Activated CD4-positive, alpha-beta T cell treated with anti-CD3 and anti-CD28 coated beads, Interleukin-2, Interleukin-4, amounts not matched to agents 100 ng/mL and 50 ng/mL, durations not matched to agents 16 hours and 8 hours (primary cell): Measurements from ENCODE around the gene MPHOSPH6.
"Not testable (repeated sequence)": the region's sequence is repeated elsewhere in the genome, so short reads cannot be mapped to it uniquely, and the experiment has no call there.

Source experiments
- DNase-seq: peaks from one replicate; pipeline ENCODE4 v3.0.0-alpha.2; 2020; ENCODE audit warnings: low spot score

Gene MPHOSPH6

GRCh38 chr16:82169861-82170845 lies at the start of gene MPHOSPH6:
MPHOSPH6 (minus strand) TSS chr16:82170224; CDS start chr16:82170175, 49 bp downstream.
- DNase-seq: peak; percentile 87

- DNase-seq: no peak
These were observed 49.3 kb upstream of the MPHOSPH6 start for GRCh38 chr16:82219298-82219697.

- not testable (repeated sequence) for DNase-seq
These were observed 39.3 kb upstream of the MPHOSPH6 start for GRCh38 chr16:82209314-82209713.

DNA sequence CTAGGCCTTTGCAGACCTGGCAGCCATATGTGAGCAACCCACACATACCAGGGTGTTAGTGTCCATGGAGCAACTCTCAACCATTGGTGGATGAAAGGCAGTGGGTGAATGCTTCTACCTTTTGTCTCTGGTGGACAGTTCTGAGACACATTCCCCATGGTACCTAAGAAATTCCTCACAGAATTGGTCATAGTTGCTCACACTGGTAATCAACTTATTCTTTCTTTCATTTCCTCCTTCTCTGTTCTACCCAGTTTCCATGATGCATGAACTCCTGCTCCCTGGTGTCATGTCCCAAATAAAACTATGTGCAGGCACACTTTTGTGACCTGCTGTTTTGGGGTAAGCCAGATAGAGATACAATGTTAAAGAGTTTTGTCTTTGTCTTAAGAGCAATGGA lies 33.2 kb upstream of the MPHOSPH6 start:
- no peak for DNase-seq

DNA sequence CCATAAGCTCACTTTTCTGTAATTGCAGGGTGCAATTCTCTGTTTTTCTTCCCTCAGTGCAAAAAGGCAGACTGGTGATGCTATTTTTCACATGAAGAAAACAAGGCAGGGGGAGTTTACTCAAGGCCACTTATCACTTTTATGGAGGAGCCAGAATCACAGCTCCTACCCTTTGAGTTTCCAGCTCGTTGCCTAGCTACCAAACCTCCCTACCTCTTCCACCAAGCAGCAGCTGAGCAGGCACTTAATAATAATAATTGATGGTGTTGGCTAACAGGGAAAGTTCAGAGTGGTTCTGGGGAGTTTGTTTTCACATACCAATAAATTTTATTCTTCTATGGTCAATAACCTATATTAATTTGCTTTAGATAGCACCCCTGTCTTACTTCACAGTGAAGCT lies 31.9 kb upstream of the MPHOSPH6 start:
- DNase-seq: no peak

GRCh38 chr16:82201351-82201750 lies 31.3 kb upstream of the MPHOSPH6 start:
- DNase-seq: no peak

- DNase-seq: no peak
These were observed 29.2 kb upstream of the MPHOSPH6 start for GRCh38 chr16:82199209-82199608.

- no peak for DNase-seq
These were observed 27.7 kb upstream of the MPHOSPH6 start for GRCh38 chr16:82197540-82198240.

DNA sequence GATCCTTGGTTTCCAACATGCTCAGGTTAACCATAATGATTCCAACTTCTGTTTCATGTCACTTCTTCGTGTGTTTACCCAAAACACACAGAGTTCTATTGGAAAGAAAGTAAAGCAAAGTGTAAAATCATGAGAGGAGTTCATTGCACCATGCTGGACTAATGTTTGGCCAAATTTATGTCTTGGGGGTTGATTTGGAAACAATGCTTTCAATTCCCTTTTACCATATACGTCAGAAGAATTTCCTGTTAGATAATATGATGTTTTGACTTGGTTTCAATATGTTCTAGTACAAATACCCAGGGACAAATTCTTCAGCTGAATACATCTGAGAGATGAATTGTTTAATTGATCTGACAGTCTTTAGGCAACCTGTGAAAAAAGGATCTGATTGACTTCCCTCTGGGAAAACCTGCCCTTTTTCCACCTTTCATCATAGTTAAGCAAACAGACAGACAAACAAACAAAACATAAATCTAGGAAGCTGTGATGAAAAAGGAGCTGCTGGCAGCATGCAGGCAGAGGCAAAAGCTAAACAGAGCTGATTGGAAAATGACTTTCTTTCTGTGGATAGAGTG lies 26.0 kb upstream of the MPHOSPH6 start:
- no peak for DNase-seq

DNA sequence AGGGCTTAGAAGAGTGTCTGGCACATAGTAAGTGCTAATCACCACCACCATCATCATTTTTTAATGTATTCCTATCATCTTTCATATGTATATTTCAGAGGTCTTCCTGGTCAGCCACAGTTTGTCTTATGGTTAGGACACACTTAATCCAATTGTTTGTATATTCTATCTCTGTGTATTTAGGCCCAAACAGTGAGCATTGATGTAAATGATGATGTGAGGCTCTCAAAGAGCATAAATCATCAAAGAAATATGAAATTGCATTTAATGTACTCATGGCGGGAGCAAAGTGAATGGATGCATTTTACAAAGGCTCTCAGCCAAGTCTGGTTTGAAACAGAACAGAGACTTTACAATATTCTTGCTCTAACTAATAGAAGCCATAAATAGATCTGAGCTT lies 24.1 kb upstream of the MPHOSPH6 start:
- no peak for DNase-seq

- peak; percentile 74 for DNase-seq
These were observed 22.6 kb upstream of the MPHOSPH6 start for GRCh38 chr16:82192665-82193064.

GRCh38 chr16:82190386-82190785 lies 20.4 kb upstream of the MPHOSPH6 start:
- no peak for DNase-seq

GRCh38 chr16:82187829-82188228 lies 17.8 kb upstream of the MPHOSPH6 start:
- DNase-seq: peak; percentile 48

GRCh38 chr16:82185012-82185411 lies 15.0 kb upstream of the MPHOSPH6 start:
- no peak for DNase-seq

GRCh38 chr16:82184213-82184612 lies 14.2 kb upstream of the MPHOSPH6 start:
- no peak for DNase-seq

- no peak for DNase-seq
These were observed 13.0 kb upstream of the MPHOSPH6 start for GRCh38 chr16:82183004-82183397.

- no peak for DNase-seq
These were observed 12.4 kb upstream of the MPHOSPH6 start for GRCh38 chr16:82182266-82183003.

GRCh38 chr16:82181461-82182185 lies 11.6 kb upstream of the MPHOSPH6 start:
- no peak for DNase-seq

DNA sequence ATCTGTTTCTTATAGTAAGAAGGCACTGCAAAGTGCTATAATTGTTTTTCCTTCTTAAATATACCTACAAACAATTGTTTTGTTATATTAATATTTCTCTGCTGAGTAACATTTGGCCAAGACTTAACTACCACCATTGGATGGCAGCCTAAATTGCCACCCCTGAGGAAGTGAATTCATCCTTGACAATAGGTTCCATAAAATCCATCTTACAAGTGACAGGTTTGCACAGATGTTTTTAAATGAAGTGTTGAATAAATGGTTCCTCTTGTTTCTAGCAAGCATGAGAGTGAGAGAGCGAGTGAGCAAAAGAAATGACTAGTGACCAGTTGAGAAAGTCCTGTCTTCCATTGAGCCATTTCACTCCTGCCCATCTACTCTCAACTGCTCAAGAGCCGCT lies 8.3 kb upstream of the MPHOSPH6 start:
- DNase-seq: no peak

DNA sequence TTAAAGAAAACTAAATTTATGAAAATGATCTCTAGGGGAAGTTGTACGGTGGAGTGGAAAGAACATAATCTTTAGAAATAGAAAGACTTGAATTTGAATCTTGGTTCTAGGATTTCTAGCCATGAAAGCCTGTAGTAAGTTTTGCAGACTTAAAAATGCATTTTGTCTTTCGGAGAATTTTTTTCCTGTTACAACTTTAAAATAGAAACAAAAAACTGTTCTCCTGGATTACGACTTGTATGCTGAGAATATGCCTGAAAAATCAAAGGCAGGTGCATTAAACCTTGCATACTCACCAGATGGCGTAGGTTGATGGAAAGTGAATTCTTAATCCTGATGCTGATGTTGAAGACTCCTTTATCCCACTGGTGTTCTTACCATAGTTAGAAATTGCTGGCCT lies 7.5 kb upstream of the MPHOSPH6 start:
- DNase-seq: no peak

DNA sequence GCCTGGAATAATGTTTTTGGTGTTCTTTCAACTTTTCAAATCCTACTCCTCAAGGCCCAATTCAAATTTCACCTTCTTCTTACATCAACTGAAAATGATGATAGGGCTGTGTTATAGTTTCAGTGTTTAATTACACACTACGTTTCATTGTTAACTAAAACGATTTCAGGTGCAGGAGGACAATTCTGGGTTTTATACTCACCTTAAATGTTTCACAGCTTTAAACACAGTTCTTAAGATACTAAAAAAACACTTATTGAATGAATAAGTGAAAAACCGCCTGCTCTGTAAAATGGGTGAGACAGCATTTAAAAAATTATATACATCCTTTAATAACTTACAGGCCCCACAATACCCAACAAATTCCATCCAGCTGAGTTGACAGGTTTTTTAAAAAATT lies 6.2 kb upstream of the MPHOSPH6 start:
- no peak for DNase-seq
